Measurements from ENCODE around the gene ARL4A.

The ARL4A gene

DNA sequence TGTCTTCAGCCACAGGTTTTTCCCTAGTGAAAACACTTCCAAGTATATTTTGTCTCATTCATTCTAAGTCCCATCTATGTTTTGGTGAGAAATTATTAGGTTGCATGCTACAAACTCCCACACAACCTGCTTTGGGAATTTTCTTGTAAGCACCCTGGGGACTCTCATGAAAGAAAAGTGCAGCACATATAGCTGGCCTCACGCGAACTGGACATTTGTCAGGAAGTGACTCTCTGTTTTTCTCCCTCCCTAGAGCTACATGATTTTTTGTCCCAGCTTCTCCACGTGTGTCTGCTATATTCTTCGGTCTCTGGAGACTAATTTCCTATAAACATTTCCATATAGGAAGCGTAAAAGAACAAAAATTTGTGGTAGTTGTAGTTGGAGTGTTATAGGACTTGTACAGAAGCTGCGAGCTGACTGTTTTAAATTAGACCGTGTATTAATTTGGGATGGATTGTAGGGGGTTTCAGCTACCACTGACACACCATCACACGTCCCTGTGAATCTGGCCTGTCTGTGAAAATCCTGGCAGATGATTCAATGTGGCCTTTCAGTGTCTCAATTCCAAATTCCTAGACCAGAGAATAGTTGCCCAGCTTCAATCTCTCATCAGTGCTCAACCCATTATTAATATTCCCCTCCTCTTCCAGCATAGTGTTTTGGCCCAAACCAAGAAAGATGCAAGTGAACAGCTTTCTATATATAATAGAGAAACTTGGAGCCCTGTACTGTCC, 40.2 kb downstream of the ARL4A start:
- no peak for DNase-seq

DNA sequence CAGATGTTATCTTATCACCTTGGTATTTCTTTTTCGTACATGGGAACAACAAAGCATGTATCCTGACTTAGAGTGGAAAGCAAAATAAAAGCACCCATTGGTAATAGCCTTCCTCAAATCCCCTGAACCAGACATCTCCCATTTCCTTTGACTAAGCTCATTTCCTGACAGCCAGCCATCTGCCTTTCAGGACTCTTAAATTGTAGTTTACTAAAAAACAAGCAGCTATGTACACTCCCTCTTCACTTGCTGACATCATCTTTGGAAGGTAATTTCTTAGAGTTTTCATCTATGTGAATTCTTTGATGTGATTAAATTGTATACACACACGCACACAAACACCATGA, 40.7 kb downstream of the ARL4A start:
- DNase-seq, result no peak

- DNase-seq, result no peak
Observed at GRCh38 chr7:12729112-12729511, 41.7 kb downstream of the ARL4A start.

GRCh38 chr7:12730523-12730922, 43.1 kb downstream of the ARL4A start:
- no peak for DNase-seq

DNA sequence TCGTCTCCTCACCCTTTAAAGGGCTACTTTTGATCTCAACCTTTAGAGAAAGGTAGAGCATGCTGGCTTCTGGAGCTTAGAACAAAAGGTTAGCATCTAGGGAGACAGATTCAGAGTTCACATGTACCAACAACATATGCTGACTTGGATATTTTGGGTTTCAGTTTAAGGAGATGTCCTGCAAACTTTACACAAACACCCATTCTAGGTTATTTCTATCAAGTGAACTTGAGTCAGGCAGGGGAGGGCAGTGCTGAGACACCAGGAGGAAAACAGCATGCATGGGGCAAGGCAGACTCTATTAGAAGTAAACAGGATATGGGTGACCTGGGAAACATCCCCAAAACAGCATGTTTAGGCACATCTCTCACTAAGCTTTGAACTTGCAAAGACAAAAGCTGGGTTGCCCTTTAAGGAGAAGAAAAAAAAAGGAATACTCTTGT, 43.8 kb downstream of the ARL4A start:
- DNase-seq, result no peak

DNA sequence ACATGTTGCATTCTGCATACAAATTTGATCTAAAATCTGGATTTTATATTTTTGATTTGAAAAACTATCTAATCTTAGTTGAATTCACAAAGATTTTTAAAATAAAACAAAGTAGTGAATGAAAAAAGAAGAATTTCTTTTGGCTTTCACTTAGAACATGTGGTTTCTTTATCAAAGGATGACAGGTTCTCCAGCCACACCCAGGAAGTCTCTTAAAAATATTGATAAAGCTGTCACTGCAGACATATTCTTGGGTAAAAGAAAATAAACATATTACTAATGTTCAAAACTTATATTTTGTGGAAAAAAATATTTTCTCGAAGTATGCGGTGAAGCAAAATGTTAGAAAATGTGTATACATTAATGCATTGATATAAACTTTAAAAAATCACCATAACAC, 44.3 kb downstream of the ARL4A start:
- DNase-seq, result peak in 2 of 6 experiments; percentile 8 to 13

GRCh38 chr7:12732428-12732827, 45.0 kb downstream of the ARL4A start:
- DNase-seq, result no peak

DNA sequence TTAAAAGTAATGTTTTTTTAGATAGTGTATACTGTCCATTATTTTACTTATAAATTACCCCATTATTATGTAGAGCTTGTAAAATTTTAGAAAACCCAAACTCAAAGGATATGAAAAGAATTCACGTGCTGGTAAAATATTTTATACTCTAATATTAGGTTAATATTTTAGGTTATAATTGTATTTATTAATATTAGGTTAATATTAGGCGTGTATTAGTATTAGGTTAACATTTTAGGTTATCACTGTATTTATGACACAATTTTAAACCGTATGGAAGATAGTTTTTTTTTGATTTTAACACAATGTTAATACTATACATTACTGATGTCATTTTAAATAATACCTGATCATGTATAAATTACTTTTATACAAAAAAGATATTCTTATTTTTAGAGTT, 48.5 kb downstream of the ARL4A start:
- DNase-seq, result no peak

DNA sequence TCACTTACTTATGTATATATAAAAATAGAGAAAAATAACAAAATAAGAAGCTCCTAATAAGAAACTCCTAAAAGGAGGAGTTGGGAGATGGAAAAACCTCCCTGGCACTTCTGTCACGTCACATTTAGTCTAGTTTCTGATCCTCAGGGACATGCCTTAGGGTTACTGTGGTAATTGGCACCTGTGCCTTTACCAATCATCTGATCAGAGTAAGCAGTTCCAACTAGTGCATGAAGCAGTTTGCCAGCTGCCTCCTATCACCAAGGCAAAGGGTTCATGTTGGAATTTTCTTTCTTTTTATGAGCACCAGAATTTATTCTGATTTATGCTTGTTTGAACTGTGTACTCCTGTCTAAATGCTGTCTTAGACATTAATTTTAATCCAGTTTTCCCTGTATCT, 49.9 kb downstream of the ARL4A start:
- no peak for DNase-seq

DNA sequence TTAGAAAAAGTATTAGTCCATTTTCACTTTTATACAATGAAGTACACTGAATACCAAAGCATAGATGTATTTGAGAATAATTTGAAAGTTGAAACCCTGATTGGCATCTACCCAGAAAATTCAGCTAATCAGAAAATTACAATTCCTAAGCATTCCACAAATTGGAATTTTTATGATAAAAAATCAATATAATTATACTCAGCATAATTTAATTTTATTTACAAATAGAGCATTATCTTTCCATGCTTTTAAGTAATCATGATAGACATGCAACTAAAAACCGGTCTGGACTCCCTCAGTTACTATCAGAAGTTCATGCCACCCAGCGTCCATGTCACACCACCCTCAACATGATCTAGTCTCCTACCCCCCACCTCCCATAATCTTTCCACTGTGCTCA, 50.4 kb downstream of the ARL4A start:
- DNase-seq, result no peak

- no peak for DNase-seq
Observed at GRCh38 chr7:12738665-12739064, 51.2 kb downstream of the ARL4A start.

Data from stimulated activated naive CD4-positive, alpha-beta T cell (primary cell).